ENCODE data around the gene MISP.

DNA sequence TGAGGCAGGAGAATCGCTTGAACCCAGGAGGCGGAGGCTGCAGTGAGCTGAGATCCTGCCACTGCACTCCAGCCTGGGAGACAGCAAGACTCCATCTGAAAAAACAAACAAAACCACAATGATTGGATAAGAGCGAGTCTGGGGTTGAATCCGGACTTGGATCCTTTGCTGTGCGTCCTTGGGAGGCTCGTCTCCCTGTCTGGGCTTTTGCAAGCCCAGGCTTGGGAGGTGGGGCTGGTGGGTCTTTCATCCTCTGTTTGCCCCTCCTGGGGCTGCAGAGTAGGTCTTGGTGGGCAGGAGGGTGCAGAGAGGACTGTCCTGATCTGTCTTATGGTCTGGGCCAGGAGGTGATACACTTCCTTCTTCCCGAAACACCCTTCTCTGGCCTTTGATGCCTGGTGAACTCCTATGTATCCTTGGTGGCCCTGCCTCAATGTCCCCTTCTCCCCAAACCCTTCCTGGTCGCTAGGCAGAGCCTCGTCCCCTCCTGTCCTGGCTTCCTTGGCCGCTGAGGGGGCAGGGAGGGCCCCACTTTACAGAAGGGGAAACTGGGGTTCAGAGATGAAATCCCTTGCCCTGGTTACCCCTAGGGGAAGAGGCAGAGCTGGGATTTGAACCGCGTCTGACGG, 25.3 kb upstream of the MISP start:
- TF ChIP-seq, protein P1, sequence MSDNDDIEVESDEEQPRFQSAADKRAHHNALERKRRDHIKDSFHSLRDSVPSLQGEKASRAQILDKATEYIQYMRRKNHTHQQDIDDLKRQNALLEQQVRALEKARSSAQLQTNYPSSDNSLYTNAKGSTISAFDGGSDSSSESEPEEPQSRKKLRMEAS (IDR thresholded peaks at IDR 0.05), result no peak
- no peak for TF ChIP-seq EP300 (IDR thresholded peaks at IDR 0.05; ENCODE audit: borderline replicate concordance)
- TF ChIP-seq, protein P2, sequence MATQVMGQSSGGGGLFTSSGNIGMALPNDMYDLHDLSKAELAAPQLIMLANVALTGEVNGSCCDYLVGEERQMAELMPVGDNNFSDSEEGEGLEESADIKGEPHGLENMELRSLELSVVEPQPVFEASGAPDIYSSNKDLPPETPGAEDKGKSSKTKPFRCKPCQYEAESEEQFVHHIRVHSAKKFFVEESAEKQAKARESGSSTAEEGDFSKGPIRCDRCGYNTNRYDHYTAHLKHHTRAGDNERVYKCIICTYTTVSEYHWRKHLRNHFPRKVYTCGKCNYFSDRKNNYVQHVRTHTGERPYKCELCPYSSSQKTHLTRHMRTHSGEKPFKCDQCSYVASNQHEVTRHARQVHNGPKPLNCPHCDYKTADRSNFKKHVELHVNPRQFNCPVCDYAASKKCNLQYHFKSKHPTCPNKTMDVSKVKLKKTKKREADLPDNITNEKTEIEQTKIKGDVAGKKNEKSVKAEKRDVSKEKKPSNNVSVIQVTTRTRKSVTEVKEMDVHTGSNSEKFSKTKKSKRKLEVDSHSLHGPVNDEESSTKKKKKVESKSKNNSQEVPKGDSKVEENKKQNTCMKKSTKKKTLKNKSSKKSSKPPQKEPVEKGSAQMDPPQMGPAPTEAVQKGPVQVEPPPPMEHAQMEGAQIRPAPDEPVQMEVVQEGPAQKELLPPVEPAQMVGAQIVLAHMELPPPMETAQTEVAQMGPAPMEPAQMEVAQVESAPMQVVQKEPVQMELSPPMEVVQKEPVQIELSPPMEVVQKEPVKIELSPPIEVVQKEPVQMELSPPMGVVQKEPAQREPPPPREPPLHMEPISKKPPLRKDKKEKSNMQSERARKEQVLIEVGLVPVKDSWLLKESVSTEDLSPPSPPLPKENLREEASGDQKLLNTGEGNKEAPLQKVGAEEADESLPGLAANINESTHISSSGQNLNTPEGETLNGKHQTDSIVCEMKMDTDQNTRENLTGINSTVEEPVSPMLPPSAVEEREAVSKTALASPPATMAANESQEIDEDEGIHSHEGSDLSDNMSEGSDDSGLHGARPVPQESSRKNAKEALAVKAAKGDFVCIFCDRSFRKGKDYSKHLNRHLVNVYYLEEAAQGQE (IDR thresholded peaks at IDR 0.05; ENCODE audit: low read depth), result no peak
- no peak for TF ChIP-seq CEBPB (IDR thresholded peaks at IDR 0.05)
- no peak for TF ChIP-seq RAD21 (IDR thresholded peaks at IDR 0.05; ENCODE audit: low read depth)
- TF ChIP-seq YY1 (IDR thresholded peaks at IDR 0.05; ENCODE audit: low read depth), result no peak
- no peak for TF ChIP-seq TAF1 (IDR thresholded peaks at IDR 0.05; ENCODE audit: low read depth)
- no peak for TF ChIP-seq TEAD4 (IDR thresholded peaks at IDR 0.05)
- TF ChIP-seq, protein P3, sequence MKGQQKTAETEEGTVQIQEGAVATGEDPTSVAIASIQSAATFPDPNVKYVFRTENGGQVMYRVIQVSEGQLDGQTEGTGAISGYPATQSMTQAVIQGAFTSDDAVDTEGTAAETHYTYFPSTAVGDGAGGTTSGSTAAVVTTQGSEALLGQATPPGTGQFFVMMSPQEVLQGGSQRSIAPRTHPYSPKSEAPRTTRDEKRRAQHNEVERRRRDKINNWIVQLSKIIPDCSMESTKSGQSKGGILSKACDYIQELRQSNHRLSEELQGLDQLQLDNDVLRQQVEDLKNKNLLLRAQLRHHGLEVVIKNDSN (IDR thresholded peaks at IDR 0.05), result no peak
- TF ChIP-seq TCF12 (IDR thresholded peaks at IDR 0.05; ENCODE audit: low read depth), result no peak
- TF ChIP-seq FOXM1 (IDR thresholded peaks at IDR 0.05; ENCODE audit: borderline replicate concordance, low read depth), result no peak
- TF ChIP-seq CREB1 (IDR thresholded peaks at IDR 0.05; ENCODE audit: low read depth), result no peak
- no peak for TF ChIP-seq NFIC (IDR thresholded peaks at IDR 0.05)
- no peak for TF ChIP-seq EGR1 (IDR thresholded peaks at IDR 0.05)
